Medulla oblongata (tissue), 1 donor: ENCODE results near the gene DRAM1.
"Not testable (repeated sequence)": the region's sequence is repeated elsewhere in the genome, so short reads cannot be mapped to it uniquely, and the experiment has no call there.

Experiments
- DNase-seq: peaks from one replicate; pipeline ENCODE4 v3.0.0-alpha.2; 2015; ENCODE audit errors: extremely low spot score

Gene DRAM1

DNA sequence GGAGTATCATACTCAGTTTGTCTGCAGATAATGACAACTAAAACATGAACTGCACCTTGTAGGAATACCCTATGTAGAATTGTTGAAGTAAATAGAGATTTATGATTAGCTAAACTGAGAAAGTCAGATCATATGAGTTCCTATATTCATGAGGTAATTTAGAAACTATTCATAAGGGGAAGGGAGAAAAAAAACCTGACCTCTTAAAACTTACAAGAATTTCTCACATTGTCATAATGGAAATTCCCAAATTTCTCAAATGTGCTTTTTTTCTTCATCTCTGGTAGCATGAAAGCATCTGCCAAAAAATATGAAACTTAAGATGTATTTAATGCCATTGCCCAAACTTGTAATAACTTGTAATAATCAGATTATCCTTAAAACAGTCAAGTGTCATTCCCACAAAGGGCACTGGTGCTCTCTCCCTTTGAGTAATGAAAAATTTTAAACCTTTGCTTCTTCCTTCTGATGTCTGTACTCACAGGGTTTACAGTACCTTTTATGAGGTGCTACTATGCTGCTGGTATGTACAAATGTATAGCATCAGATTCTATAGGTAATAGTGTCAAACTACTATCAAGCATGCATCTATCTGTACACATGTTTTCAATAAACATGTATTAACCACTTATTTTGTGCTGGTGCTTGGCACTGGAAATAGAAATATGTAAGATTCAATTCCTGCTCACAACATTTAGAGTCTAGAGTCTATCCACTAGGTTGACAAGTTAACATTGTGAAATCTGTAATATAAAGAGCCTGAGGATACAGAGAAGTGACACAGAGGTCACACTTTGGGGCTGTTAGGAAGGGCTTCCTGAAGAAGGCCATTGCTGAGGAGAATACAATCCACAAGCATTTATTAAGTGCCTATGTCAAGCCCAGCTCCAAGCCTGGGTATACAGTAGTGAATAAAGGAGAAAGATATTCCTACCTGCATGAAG, 17.4 kb upstream of the DRAM1 start:
- DNase-seq, result no peak

DNA sequence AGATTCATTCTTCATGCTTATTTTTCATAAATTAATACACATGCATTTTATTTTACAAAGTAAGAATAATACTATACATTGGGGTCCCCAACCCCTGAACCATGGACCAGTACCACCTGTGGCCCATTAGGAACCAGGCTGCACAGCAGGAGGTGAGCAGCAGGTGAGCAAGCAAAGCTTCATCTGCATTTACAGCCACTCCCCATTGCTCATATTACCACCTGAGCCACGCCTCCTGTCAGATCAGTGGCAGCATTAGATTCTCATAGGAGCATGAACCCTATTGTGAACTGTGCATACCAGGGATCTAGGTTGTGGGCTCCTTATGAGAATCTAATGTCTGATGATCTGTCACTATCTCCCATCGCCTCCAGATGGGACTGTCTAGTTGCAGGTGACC, 15.7 kb upstream of the DRAM1 start:
- DNase-seq, result not testable (repeated sequence)

DNA sequence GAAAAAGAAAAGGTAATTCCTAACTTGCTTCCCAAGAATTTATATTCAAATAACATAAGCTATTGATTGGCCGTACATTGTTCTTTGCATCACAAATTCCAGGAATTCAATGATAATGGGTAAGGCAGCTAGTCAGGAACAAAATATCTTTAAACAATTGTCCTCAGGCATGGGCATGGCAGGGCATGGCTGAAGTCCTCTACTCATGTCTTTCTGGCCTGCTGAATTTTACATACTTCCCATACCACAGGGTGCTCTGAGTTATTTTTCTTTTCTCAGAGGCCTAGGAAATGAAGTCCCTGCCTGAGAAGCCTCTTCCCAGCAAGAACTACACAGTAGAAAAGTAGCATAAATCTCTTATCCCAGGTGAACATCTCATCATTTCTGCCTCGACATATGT, 15.1 kb upstream of the DRAM1 start:
- no peak for DNase-seq

DNA sequence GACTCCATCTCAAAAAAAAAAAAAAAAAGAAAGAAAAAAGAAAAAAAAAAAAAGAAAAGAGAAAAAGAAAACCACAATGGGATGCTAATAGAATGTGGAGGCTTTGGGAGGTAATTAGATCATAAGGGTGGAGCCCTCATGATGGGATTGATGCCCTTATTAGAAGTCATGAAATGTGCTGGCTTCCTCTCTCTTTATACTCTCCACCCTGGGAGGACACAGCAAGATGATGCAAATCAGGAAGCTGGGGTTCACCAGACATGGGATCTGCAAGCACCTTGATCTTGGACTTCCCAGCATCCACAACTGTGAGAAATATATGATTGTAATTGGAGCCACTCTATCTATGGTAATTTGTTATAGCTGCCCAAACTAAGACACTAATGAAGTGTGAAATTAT, 13.4 kb upstream of the DRAM1 start:
- no peak for DNase-seq

DNA sequence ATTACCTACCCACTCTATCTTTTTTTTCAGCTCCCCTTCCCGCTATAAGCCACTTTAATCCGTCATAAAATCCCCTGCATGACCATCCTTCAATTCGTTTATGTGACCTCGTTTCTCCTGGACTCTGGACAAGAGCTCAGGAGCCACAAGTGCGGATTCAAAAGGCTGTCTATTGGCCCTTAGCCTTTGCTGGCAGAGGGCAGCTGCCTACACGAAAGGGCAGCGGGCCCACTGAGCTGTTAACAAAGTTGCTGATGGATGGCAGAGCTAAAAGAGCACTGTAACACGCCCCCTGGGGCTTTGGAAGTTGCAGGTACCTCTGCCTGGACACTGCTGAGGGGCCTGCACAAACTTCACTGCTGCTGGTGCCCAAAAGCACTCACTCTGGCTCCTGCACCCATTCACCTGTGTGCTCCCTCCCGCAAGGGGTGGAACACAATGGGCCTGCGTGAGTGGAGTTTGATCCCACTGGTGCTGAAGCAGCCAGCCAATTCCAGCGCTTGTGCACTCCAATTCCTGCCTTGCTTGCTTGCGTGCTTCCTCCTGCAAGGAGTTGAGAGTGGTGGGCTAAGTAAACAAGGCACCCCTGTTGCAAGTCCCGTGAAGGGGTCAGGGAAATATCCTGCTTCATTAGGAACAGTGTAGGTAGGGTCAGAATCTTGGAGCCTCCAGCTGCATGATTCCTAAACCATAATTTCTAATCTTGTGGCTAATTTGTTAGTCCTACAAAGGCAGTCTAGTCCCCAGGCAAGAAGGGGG, 10.6 kb upstream of the DRAM1 start:
- DNase-seq, result no peak

- DNase-seq, result not testable (repeated sequence)
These were observed 9.8 kb upstream of the DRAM1 start for GRCh38 chr12:101867619-101868018.

DNA sequence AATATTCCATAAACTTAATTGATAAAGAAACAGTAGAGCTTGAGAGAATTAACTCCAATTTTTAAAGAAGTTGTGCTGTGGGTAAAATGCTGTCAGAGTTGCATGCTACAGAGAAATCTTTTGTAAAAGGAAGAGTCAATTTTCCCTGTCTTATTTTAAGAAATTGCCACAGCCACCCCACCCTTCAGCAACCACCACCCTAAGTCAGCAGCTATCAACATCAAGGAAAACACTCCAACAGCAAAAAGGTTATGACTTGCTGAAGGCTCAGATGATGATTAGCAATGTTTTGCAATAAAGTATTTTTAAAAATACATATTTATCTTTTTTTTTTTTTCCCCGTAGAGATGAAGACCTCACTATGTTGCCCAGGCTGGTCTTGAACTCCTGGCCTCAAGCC, 6.5 kb upstream of the DRAM1 start:
- DNase-seq, result no peak

DNA sequence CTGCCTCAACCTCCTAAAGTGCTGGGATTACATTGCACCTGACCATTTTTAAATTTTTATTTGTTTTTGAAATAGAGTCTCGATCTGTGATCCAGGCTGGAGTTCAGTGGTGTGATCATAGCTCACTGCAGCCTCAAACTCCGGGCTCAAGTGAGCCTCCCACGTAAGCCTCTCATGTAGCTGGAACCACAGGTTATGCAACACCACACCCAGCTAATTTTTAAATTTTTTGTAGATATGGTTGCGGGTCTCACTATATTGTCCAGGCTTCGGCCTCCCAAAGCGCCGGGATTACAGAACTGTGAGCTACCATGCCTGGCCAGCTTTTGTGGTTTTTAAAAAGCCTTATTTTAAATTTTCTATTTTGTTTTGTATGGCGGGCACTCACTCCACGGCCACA, 2.2 kb upstream of the DRAM1 start:
- no peak for DNase-seq

GRCh38 chr12:101876322-101876860, 989 bp upstream of the DRAM1 start:
- DNase-seq, result peak; percentile 9

DNA sequence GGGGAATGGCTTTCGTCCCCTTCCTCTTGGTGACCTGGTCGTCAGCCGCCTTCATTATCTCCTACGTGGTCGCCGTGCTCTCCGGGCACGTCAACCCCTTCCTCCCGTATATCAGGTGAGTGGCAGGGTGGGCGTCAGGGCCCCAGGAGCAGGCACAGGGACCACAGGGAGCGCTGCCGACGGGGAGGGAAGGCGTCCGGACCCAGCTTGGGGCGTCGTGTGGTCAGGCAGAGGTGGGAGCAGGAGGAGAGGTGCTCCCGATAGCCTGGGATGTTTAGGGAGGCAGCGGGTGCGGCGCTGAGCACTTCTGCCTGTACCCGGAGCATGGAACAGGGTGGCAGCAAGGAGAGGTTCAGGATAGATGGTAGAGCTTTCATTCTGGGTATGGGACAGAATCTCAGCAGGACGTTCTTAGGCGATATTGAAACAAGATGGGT, 444 bp downstream of the DRAM1 start:
- DNase-seq, result peak; percentile 8

- peak; percentile 16 for DNase-seq
These were observed 952 bp downstream of the DRAM1 start for GRCh38 chr12:101878243-101878821.

- no peak for DNase-seq
These were observed 3.4 kb downstream of the DRAM1 start for GRCh38 chr12:101880769-101881168.

- DNase-seq, result no peak
These were observed 3.8 kb downstream of the DRAM1 start for GRCh38 chr12:101881228-101881627.

GRCh38 chr12:101884174-101884573, 6.8 kb downstream of the DRAM1 start:
- DNase-seq, result no peak

- not testable (repeated sequence) for DNase-seq
These were observed 7.5 kb downstream of the DRAM1 start for GRCh38 chr12:101884781-101885340.

DNA sequence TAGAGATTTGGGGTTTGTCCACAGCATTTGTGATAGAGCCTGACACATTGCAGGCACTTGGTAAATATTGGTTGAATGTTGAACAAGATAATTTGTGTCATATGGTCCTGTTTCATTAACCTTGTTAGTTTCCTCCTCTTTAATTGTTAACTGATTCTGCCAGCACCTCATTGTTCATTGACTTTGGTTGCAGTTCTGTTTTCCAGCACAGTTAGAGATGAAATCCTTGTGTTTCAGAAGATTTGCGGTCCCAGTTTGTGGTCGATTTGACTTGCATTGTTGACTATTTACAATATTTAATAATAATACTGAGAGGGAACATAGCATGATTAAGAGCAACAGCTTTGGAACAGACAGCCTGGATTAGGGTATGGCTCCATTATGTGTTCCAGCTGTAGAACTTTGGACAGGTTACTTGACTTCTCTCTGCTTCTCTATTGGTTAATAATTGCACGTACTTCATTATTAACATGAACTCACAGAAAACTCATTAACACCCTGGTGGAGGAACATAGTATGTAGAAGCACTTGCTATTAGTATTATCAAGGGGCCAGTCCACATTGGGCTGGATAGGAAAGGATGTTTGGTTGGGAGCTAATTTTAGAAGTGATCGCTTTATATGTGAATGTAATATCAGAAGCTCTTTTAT, 8.7 kb downstream of the DRAM1 start:
- DNase-seq, result no peak

GRCh38 chr12:101889211-101889752, 11.9 kb downstream of the DRAM1 start:
- DNase-seq, result no peak

- DNase-seq, result no peak
These were observed 14.1 kb downstream of the DRAM1 start for GRCh38 chr12:101891462-101891971.

- DNase-seq, result no peak
These were observed 15.4 kb downstream of the DRAM1 start for GRCh38 chr12:101892794-101893193.

- DNase-seq, result no peak
These were observed 24.4 kb downstream of the DRAM1 start for GRCh38 chr12:101901777-101902176.

GRCh38 chr12:101902641-101903040, 25.3 kb downstream of the DRAM1 start:
- DNase-seq, result no peak
